ENCODE results near the gene GADD45A.

Gene GADD45A

DNA sequence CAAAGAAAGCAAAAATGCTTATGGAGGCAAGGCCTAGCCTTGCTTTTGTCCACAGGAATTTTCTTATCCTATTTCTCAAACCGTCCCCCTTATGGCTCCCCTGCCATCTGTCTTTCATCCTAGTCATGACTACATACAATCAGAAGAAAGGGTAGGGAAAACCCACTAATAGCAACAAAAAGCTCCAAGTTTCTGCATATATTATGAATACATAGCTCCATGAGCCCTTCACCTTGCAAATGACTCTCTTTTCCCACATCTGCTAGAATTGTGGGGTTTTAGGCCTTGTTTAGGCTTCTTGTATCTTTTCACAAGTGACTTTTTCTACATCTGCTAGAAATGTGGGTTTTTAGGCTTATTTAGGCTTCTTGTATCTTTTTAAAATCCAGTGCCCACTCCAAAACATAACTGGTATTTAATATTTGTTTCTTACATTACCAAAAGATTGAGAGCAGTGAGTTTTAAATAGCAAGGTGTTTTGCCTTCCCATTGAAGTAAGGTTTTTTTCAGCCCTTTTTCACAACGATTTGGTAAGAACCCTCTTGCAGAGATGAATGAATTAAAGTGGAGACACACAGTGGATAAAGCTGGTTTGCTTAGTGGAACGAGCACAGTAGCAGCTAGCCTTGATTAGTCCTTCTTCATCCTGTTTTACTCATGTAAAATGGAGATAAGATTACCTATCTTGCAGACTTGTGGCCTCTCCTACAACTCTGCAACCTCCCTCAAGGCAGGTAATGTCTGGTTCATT is 4.4 kb downstream of the GADD45A start:
- no peak for DNase-seq (ENCODE audit: low spot score)

DNA sequence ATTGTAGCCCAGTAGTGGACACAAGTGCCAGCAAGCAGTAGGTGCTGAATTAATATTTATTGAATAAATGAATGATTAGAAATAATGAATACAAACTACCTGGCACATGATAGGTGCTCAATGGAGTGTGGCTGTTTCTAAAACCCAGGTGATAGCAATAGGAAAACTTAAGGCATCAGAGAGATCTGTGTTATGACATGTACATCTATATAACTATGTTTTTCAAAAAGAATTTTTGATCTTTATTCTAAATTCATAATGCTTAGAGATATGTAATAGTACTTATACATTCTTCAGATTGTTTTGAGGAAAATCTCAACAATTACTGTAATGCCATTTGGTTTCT is 5.0 kb downstream of the GADD45A start:
- DNase-seq (ENCODE audit: low spot score): no peak

DNA sequence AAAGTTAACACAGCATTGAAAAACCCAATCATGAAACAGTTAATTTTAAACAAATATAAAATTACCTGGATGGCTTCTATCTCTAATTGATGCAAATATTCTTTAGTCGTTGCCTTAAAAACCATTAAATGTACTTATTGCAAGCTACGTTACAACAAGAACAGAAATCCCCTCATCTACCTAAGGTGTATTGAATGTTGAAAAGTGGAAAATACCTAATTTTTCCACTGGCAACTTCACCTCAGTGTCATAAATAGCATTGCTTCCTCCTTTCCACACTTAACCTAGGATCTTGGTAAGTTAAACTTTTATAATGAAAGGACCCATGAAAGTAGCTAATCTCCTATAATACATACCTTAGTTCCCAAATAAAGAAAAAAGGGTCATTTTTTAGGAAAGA is 5.4 kb downstream of the GADD45A start:
- no peak for DNase-seq (ENCODE audit: low spot score)

- DNase-seq (ENCODE audit: low spot score): no peak
Observed at GRCh38 chr1:67691712-67692111, 6.7 kb downstream of the GADD45A start.

DNA sequence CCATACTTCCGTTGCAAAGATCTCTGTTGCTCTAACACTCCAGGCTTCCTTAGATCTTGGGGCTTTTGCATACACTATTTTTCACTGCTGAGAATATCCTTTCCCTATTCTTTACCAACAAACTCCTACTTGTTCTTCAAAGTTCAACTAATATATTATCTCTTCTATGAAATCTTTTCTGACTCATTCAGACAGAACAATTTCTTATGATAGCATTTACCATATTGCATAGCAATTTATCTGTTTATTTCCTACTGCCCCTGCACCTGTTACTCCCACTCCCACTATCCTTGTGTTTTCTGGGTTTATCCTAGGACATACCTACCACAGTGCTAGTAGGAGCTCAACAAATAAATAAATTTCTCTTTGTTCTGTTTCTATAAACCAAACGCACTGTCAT is 11.0 kb downstream of the GADD45A start:
- no peak for DNase-seq (ENCODE audit: low spot score)

GRCh38 chr1:67696708-67697107 is 11.7 kb downstream of the GADD45A start:
- no peak for DNase-seq (ENCODE audit: low spot score)

- no peak for DNase-seq (ENCODE audit: low spot score)
Observed at GRCh38 chr1:67700220-67700619, 15.2 kb downstream of the GADD45A start.

DNA sequence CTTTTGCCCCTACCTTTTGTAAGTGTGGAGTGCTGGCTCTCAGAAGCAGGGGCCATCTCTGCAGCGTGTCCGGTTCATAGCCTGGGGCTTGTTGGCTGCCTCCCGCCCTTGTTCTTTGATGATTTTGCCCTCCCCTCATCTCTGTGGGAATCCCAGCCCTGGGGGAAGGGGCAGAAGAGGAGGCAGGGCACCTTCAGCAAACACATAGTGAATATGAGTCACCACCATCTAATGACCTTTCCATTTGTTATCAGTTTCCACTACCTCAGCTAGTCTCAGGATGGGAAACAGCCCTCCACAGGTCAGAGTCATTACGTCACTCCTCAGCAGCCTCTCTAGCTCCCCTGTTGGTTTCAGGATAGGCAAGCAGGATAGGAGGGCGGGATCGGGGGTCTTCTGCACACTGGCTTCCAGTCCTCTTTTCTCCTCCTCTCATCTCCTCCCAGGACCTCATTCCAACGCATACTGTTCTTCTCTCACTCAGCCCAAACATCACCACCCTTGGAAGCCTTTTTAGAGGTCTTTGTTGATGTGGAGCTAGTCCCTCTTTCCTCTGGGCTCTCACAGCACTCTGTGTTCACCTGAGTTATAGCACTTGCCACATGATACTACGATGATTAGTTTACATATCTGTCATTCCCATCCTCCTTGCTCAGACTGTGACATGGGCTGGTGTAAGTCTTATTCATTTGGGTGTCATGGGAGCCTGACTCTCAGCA is 15.8 kb downstream of the GADD45A start:
- no peak for DNase-seq (ENCODE audit: low spot score)

GRCh38 chr1:67701876-67702275 is 16.9 kb downstream of the GADD45A start:
- DNase-seq (ENCODE audit: low spot score): no peak

DNA sequence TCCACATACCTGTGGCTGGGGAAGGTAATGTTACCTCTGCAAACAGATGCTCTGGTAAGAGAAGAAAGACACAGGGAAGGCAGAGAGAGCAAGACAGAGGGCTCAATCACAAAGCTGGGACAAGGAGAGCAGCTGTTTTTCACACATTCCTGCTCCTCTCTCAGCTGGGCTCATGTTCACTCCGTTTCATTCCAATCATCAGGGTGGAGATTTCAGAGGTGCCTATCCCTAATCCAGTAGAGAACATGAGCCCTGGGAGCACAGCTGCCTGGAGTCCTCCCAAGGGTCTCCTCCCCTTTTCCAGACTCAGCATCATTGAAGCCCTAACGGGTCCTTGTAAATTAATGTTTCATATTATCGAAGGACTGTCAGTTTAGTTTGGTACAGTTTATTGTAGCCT is 19.4 kb downstream of the GADD45A start:
- no peak for DNase-seq (ENCODE audit: low spot score)

GRCh38 chr1:67705735-67706453 is 20.9 kb downstream of the GADD45A start:
- DNase-seq (ENCODE audit: low spot score): no peak

DNA sequence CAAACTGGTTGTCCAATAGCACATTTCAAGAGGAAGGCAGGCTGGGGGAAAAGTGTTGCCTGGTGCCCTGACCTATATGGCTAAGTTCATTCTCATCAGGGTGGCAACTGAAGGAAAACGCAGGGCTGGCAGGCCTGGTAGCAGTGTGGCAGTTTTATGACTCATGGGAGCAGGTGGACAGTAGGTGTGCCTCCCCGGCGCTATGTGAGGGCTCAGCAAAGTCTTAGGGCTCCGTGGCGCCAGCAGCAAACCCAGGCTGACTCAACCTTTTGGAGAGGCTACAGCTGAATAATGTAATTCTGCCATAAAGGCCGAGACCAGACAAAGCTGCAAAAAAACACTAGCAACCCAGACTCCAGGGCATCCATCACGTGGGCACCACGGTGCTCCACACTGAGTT is 23.6 kb downstream of the GADD45A start:
- DNase-seq (ENCODE audit: low spot score): no peak

- no peak for DNase-seq (ENCODE audit: low spot score)
Observed at GRCh38 chr1:67710417-67710816, 25.4 kb downstream of the GADD45A start.

GRCh38 chr1:67711158-67711854 is 26.3 kb downstream of the GADD45A start:
- no peak for DNase-seq (ENCODE audit: low spot score)

- no peak for DNase-seq (ENCODE audit: low spot score)
Observed at GRCh38 chr1:67711855-67712212, 26.8 kb downstream of the GADD45A start.

- DNase-seq (ENCODE audit: low spot score): no peak
Observed at GRCh38 chr1:67713057-67713846, 28.3 kb downstream of the GADD45A start.

GRCh38 chr1:67715819-67716218 is 30.8 kb downstream of the GADD45A start:
- DNase-seq (ENCODE audit: low spot score): no peak

GRCh38 chr1:67716800-67717199 is 31.8 kb downstream of the GADD45A start:
- DNase-seq (ENCODE audit: low spot score): no peak

- no peak for DNase-seq (ENCODE audit: low spot score)
Observed at GRCh38 chr1:67717876-67718275, 32.9 kb downstream of the GADD45A start.

GRCh38 chr1:67719329-67720196 is 34.6 kb downstream of the GADD45A start:
- DNase-seq (ENCODE audit: low spot score): no peak

DNA sequence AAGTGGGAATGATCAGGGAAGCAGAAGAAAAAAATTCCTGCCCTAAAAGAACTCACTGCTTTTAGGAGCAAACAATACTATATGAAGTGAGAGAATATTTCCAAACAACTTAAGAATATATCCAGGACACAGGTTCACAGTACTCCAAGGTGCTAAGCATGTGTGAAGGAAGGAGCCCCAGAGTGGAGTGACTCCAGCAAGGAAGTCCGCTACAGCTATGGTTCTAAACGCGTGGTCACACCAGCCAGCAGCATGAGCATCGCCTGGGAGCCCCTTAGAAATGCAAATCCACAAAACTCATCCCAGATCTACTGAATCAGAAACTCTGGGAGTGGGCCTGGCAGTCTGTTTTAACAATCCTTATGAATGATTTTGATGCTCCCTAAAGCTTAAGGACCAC is 36.1 kb downstream of the GADD45A start:
- DNase-seq (ENCODE audit: low spot score): no peak
